Skin epidermis (tissue), 12 donors: ENCODE results near the gene NOG.

Experiments
- H3K27ac ChIP-seq, 21 experiments: fragments of 200-600 bp; sonication (generic) in 11 of 21; one replicate each; pipeline ENCODE4 v1.5.0; 2020; ENCODE audit warnings: mild to moderate bottlenecking in 3 of 21, inconsistent platforms in 2 of 21, moderate library complexity in 2 of 21
- H3K4me3 ChIP-seq, 7 experiments: fragments of 200-600 bp; sonication (generic) in 2 of 7; one replicate each; pipeline ENCODE4 v1.5.0; 2020; ENCODE audit warnings: inconsistent platforms in 2 of 7, mild to moderate bottlenecking in 2 of 7, moderate library complexity in 1 of 7

The NOG gene

DNA sequence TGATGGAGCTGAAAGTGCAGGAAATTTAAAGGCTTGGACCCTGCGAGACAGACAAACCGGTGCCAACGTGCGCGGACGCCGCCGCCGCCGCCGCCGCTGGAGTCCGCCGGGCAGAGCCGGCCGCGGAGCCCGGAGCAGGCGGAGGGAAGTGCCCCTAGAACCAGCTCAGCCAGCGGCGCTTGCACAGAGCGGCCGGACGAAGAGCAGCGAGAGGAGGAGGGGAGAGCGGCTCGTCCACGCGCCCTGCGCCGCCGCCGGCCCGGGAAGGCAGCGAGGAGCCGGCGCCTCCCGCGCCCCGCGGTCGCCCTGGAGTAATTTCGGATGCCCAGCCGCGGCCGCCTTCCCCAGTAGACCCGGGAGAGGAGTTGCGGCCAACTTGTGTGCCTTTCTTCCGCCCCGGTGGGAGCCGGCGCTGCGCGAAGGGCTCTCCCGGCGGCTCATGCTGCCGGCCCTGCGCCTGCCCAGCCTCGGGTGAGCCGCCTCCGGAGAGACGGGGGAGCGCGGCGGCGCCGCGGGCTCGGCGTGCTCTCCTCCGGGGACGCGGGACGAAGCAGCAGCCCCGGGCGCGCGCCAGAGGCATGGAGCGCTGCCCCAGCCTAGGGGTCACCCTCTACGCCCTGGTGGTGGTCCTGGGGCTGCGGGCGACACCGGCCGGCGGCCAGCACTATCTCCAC, at the start of gene NOG:
Gene NOG (plus strand): TSS at position 54 of the 674 bp plus-strand sequence. CDS start 525 bp downstream, at position 579.
- peak within 1 kb of the TSS in 4 of 21 experiments; percentile 2 to 68 (median 44) for H3K27ac ChIP-seq

DNA sequence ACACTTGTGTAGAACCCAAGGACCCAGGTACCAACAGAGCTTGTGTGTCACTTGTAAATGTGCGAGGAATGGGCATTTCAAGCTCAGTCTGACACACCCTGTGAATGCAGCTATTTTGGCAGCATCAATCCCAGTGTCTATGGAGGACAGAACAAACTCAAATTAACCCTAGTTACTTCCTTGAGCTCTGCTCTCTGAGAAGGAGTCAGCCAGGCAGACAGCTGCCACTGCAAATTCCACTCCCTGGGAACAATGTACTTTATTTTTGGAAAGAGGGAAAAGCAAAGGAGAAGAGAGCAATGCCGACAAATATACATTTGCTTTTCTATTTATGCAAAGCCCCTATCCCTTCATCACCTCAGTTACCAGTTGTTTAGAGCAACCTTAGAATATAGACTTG, 48.4 kb upstream of the NOG start:
- no peak overlapping the region for H3K27ac ChIP-seq
- no peak overlapping the region for H3K4me3 ChIP-seq

More for the DNA sequence above, at the start of gene NOG:
- H3K4me3 ChIP-seq, result peak within 1 kb of the TSS; percentile 30 to 47 (median 38)

DNA sequence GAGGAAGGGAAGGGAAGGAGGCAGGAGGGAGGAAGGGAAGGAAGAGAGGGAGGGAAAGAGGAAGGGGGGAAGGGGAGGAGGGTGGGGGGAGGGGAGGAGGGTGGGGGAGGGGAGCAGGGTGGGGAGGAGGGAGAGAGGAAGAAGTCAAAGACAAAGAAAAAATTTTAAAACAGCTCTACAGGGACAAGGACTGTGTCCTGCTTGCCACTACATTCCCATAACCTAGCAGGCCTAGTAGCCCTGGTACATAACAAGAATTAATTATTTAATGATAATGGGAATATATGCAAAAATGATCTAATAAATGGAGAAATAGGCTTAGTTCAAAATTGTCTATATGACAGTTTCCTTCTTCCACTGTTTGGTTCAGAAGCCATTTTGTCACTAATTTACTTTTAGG, 47.6 kb upstream of the NOG start:
- no peak overlapping the region for H3K27ac ChIP-seq
- H3K4me3 ChIP-seq, result no peak overlapping the region

DNA sequence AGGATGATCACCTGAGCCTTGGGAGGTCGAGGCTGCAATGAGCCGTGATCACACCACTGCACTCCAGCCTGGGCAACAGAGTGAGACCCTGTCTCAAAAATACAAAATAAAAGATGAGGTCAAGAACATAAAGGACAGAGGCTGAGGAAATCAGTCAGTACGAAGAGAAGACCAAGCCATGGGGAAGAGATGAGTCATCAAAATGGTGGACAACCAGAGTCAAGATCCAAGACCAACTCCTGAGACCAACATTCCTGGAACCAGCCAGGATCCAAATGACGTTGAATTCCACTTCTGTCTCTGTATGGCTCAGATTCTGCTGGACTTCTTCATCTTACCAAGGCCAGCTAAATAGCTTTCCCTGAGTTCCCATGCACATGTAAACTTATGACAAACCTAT, 44.8 kb upstream of the NOG start:
- no peak overlapping the region for H3K27ac ChIP-seq
- H3K4me3 ChIP-seq, result no peak overlapping the region

DNA sequence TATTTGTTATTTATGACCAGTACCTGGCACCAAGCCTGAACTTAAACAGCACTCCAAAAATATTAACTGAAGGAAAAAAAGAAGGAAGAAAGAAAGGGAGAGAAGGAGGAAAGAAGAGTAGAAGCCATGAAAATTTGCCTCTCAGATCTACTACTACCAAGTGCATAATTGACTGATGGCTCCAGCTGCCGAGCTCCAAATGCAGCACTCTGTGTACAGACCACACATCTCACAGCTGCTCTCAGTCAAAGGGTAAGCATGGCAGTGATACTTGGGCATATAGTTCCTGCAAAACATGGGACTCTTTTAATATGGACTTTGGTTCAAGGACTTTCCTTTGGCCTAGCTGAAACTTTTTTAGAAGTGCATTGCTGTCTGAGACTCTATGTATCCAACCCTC, 44.0 kb upstream of the NOG start:
- Histone ChIP-seq H3K27ac (no peak overlapping the region), H3K4me3 (no peak overlapping the region)

DNA sequence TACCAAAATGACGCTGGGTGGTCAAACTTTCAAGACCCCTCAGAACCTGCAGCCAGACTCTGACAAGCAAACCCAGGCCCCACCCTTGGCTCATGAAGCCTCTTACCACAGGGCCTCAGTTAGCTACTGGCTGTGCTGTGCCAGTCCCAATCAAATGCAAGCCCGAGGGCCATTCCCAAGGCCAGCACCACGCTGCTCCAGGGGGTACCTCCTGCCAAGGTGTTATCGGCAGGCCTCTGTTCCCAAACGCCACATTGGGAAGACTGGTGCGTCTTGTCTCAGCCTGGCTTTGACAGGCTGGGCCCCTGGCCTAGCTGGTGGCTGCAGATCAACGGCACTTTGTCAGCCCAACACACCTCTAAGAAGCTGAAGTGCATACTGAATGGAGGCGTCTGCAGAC, 35.8 kb upstream of the NOG start:
- Histone ChIP-seq H3K4me3 (no peak overlapping the region), H3K27ac (no peak overlapping the region)

DNA sequence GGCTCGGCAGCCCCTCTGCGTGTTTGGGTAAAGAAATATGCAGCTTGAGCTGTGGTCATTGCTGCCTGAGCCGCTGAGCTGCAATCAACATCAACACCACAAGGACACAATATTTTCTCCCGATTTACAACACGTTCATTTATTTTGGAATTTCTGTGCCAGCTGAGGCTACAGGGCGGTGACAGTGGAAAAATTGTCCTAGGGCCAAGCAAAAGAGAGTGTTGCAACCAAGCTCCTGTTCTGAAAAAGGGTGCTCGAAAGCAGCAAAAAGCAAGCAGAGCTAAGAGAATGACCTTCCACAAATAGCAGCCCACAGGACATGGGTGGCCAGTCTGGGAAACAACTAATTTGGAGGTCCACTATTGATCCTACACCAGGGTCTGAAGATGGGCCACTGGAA, 35.4 kb upstream of the NOG start:
- H3K4me3 ChIP-seq, result no peak overlapping the region
- no peak overlapping the region for H3K27ac ChIP-seq

DNA sequence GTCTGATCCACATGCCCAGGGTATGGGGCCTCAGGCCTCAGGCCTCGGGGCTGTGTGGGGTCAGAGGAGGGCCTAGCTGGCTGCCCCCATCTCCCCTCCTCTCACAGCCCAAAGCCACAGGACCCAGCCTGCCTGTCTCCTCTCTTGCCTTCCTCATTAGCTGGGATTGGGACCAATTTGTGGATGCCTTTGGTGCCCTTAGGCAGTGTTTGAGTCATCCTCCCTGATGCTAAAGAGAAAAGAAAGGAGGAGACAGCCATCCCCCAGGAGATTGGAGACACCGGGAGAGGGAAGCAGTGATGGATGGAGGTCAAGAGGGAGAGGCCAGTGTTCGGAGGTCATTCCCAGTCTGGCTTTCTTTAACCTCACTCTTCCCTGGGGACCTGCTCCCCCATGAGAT, 23.3 kb upstream of the NOG start:
- Histone ChIP-seq H3K27ac (no peak overlapping the region), H3K4me3 (no peak overlapping the region)

DNA sequence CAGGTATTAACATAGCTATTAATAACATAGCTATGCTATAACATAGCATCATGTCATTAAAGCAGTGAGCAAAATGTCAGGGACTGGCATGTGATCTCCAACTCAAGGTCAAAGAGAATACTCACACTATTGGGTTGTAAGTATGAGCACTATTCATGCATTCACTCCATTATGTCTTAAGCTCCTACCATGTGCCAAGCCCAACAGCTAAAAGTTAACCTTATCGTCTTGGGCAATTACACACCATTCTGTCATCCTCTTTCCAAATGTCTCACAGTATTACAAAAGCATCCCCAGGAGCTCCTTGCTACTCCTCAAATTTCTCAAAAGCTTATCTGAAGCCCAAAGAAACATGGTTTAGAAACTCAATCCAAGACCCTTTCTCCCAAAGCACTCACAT, 22.0 kb upstream of the NOG start:
- no peak overlapping the region for H3K27ac ChIP-seq
- no peak overlapping the region for H3K4me3 ChIP-seq

DNA sequence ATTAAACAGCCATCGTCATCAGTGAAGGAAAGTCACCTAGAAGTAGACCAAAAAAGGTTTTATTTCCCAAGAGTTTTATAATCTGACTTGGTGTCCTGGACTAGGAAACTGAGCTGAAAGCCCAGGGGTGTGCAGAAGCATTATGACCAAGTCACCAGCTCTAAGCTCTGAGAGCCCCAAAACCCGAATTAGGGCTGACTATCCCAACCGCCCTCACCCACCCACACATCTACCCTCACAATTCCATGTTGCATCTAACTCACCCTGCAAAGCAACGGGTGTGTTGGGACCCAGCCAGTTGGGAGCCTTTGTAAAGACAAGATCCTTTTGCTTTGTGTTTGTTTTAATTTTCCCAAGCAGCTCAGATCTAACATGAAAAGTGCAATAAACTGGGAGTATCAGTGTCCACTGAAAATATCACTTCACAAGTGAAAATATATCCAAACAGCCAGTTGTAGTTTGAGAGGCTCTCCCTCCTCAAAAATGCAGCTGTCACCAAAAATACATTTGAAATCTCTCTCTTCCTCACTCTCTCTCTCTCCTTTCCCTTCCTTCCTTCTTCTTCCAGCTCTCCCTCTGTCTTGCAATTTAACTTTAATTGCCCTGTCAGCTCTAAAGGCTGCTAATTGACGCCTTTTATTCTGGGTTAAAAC, 16.2 kb upstream of the NOG start:
- H3K27ac ChIP-seq, result no peak overlapping the region
- H3K4me3 ChIP-seq, result no peak overlapping the region

DNA sequence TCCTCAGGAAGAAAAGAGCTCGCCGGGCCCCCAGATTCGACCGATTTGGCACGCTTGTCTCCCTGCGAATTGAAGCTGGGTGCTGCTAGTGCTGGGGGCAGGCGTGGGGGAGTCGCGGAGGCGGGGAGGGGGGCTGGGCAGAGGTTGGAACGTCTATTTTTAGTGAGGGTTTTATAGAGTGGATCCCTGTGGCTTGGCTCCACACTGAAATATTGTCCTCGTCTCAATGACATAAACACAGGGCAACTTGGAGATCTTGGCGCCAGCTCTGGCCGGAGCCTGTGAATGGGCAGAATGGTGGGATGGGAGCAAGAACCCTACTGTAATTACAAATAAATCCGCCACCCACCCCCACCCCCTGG, 15.7 kb upstream of the NOG start:
- Histone ChIP-seq H3K27ac (no peak overlapping the region), H3K4me3 (no peak overlapping the region)

DNA sequence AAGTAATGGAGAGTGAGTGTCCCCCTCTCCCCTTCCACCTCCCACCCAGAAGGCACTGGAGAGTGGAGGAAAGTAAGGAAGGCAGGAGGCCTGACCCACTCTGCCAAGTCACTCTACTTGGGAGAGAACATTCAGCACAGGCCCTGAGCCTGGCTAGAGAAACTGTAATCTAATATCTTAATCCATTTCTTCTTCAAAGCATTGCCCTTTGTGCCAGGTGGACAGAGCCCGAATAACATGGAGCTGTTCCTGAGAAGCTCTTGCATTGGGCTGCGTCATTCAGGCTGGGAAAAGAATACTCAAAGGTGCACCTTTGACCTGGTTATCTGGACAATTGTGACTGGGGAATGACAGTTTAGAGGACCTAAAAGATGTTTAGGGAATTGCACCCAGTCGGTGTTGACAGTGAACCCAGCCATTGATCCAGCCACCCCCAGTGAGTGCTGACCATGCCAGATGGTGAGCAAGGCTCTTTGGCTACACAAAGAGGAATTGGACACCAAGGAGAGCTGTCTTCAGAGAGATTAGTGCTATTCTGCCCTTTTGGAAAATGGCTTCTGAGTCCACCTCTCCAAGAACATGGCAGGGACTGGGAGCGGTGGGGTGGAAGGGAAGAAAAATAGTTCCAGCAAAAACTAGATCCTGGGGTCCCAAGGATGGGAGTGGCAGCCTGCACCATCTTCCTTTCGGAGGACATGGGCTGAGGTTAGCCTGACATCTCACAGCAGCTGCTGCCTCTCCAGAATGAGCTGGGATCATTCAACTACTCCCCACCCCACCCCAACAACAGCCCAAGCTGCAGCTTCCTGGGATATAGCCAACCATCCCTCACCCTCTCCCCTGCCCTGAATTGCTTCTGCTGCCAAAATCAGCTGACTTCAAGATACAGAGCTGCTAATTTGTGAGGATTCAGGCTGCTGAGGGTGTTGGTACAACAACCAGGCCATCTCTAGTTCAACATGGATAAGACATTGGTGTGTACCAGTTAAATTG, 11.6 kb upstream of the NOG start:
- Histone ChIP-seq H3K4me3 (no peak overlapping the region), H3K27ac (no peak overlapping the region)

DNA sequence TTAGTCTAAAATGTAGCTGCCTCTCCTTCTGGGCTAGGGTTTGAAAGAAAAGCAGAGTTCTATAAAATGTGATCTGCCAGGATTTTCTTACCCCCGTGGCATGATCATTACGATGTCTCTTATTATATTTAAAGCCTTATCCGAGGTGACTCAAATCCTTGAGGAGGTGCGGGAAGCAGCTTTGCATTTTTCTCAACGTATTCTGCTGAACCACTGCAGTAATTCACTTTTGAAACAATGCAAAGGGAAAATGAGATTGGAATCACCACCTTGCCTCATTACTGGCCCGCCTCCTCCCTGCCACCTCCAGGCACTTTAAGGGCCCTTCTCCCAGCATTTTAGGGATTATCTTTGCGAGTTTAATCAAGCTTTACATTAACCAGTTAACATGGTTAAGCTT, 9.7 kb upstream of the NOG start:
- Histone ChIP-seq H3K27ac (no peak overlapping the region), H3K4me3 (no peak overlapping the region)

DNA sequence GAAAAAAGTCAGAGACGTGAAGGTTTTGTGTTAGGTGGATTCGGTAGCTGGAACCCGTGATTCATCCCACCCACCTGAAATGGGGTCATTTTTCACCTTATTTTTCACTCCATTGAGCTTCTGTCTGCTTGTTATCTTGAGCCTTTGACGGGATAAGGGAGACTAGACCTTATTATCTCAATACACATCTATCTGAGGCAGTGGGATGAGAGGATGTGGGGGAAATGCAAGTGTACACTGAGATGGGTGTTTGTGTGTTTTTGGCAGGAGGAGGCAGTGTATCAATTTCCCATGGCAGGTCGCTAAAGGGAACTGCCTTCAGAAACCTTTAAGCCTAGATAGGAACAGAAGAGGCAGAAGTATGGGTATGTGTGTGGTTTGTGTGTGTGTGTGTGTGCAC, 6.2 kb upstream of the NOG start:
- no peak overlapping the region for H3K27ac ChIP-seq

DNA sequence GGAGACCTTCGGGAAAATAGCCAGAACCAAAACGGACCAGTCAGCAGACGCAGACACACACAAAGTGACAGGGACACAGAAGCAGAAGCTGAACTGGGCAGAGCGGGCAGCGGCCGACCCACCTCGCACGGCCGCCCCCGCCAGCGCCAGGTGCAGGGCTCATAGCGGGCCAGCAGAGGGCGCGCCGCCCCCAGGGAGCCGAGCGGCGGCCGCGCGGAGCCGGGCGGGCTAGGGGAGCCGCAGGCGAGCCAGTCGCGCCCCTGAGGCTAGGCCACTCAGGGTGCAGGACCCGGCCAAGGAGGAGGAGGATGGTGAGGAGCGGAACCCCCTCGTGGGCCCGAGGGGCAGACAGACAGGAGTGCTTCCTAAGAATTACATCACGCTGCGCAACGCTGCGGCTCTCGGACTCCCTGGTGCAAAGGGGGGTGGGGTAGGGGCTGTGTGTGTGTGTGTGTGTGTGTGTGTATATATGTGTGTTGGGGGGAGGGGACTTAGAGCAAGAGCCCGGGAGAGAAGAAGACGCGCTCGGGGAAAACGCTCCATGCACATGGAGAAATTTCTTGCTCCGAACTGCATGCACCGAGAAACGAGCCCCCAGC, 913 bp upstream of the NOG start:
- peak overlapping the region; percentile 30 to 47 (median 38) for H3K4me3 ChIP-seq
- no peak overlapping the region for H3K27ac ChIP-seq

More for the DNA sequence above, 6.2 kb upstream of the NOG start:
- H3K4me3 ChIP-seq, result no peak overlapping the region

DNA sequence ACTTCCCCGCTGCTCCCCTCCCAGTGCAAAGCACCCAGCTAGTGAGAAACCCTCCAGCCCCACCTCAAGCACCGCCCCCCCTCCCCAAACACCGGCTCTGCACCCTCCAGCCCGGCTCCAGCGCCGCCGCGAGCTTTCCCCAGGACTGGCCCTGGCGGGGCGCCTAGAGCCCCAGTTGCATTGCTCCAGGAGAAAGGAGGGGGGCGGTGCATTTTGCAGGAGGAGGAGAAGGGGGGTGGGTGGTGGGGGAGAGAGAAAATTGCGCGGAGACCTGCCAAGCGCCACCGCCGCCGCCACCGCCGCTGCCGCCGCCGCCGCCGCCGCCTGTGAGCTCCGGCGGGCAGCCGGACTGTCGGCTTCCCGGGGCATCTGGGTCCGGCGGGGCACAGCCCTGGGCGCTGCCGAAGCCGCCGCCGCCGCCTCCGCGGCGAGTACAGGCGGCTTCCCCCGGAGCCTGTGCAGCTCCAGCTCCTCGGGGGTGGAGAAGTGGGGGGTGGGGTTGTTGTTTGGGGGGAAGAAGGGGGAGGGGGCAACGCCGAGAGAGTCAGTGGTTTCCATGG, 333 bp upstream of the NOG start:
- H3K27ac ChIP-seq, result no peak overlapping the region
- H3K4me3 ChIP-seq, result peak overlapping the region; percentile 30 to 47 (median 38)

DNA sequence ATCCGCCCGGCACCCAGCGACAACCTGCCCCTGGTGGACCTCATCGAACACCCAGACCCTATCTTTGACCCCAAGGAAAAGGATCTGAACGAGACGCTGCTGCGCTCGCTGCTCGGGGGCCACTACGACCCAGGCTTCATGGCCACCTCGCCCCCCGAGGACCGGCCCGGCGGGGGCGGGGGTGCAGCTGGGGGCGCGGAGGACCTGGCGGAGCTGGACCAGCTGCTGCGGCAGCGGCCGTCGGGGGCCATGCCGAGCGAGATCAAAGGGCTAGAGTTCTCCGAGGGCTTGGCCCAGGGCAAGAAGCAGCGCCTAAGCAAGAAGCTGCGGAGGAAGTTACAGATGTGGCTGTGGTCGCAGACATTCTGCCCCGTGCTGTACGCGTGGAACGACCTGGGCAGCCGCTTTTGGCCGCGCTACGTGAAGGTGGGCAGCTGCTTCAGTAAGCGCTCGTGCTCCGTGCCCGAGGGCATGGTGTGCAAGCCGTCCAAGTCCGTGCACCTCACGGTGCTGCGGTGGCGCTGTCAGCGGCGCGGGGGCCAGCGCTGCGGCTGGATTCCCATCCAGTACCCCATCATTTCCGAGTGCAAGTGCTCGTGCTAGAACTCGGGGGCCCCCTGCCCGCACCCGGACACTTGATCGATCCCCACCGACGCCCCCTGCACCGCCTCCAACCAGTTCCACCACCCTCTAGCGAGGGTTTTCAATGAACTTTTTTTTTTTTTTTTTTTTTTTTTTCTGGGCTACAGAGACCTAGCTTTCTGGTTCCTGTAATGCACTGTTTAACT, 1.0 kb downstream of the NOG start:
- peak overlapping the region; percentile 30 to 47 (median 38) for H3K4me3 ChIP-seq
- H3K27ac ChIP-seq, result peak overlapping the region in 3 of 21 experiments; percentile 28 to 68 (median 60)

DNA sequence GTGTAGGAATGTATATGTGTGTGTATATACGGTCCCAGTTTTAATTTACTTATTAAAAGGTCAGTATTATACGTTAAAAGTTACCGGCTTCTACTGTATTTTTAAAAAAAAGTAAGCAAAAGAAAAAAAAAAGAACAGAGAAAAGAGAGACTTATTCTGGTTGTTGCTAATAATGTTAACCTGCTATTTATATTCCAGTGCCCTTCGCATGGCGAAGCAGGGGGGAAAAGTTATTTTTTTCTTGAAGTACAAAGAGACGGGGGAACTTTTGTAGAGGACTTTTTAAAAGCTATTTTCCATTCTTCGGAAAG, 1.6 kb downstream of the NOG start:
- peak overlapping the region in 1 of 7 experiments; percentile 47 for H3K4me3 ChIP-seq
- no peak overlapping the region for H3K27ac ChIP-seq
